H1 (cell line): Measurements from ENCODE around the gene VPS37C.

Experiments
- CEBPB ChIP-seq: IDR thresholded peaks from 2 replicates; pipeline ENCODE4 v1.6.1; 2012; ENCODE audit warnings: low read depth, low read length
- CTCF ChIP-seq, 3 experiments: IDR thresholded peaks; 1 replicate in 2 of 3; 2 replicates in 1 of 3; pipeline versions ENCODE4 v1.5.1 to v1.6.1; 2011; ENCODE audit warnings: low read length in 3 of 3, mild to moderate bottlenecking in 3 of 3, inconsistent platforms in 2 of 3, low read depth in 1 of 3, moderate library complexity in 1 of 3; ENCODE audit not compliant: insufficient read depth in 1 of 3; ENCODE audit errors: control extremely low read depth in 1 of 3
- EP300 ChIP-seq, 2 experiments: IDR thresholded peaks; 1 replicate in 1 of 2; 2 replicates in 1 of 2; pipeline ENCODE4 v1.6.1; 2011 to 2012; ENCODE audit warnings: low read depth in 2 of 2, low read length in 2 of 2, mild to moderate bottlenecking in 2 of 2, borderline replicate concordance in 1 of 2, inconsistent platforms in 1 of 2, moderate library complexity in 1 of 2
- EZH2 ChIP-seq: fragments of 200-600 bp; sonication (generic); IDR thresholded peaks from 2 replicates; pipeline ENCODE4 v1.7.1; 2012; ENCODE audit warnings: low read depth, mild to moderate bottlenecking, moderate library complexity, low read length, inconsistent platforms; ENCODE audit not compliant: severe bottlenecking
- POLR2AphosphoS5 ChIP-seq: IDR thresholded peaks from 2 replicates; pipeline ENCODE4 v1.6.1; 2011; ENCODE audit warnings: low read depth, low read length
- SP2 ChIP-seq: IDR thresholded peaks from 2 replicates; pipeline ENCODE4 v1.6.1; 2012; ENCODE audit warnings: mild to moderate bottlenecking, low read length, inconsistent platforms
- SRF ChIP-seq: IDR thresholded peaks from 2 replicates; pipeline ENCODE4 v1.6.1; 2011; ENCODE audit warnings: mild to moderate bottlenecking, low read depth, low read length, moderate library complexity

GRCh38 chr11:61151545-61152252 lies 9.5 kb downstream of the VPS37C start:
- TF ChIP-seq SP2 (no peak), SRF (no peak), CTCF (IDR thresholded peaks at IDR 0.05; ENCODE audit: control extremely low read depth in 1 of 3, insufficient read depth in 1 of 3, low read depth in 1 of 3, low read length in 3 of 3) (no peak), EZH2 (no peak), POLR2AphosphoS5 (no peak), EP300 (IDR thresholded peaks at IDR 0.05; ENCODE audit: borderline replicate concordance in 1 of 2, low read depth in 2 of 2, low read length in 2 of 2) (no peak), CEBPB (no peak)
